IPS-15b (cell line): ENCODE data around the gene RAPGEF6.

Experiments used
- H3K27me3 ChIP-seq: one replicate; pipeline ENCODE4 v1.6.1; 2013; ENCODE audit warnings: low read length; ENCODE audit not compliant: control insufficient read depth, insufficient read depth
- H3K36me3 ChIP-seq: one replicate; pipeline ENCODE4 v1.6.1; 2013; ENCODE audit warnings: low read length; ENCODE audit not compliant: control insufficient read depth, insufficient read depth
- H3K4me1 ChIP-seq: one replicate; pipeline ENCODE4 v1.6.1; 2013; ENCODE audit warnings: mild to moderate bottlenecking, low read length; ENCODE audit not compliant: control insufficient read depth, insufficient read depth
- H3K4me3 ChIP-seq: one replicate; pipeline ENCODE4 v1.5.1; 2013; ENCODE audit warnings: low read depth, low read length
- H3K9ac ChIP-seq: one replicate; pipeline ENCODE4 v1.6.1; 2013; ENCODE audit warnings: low read depth, mild to moderate bottlenecking, low read length
- H3K9me3 ChIP-seq: one replicate; pipeline ENCODE4 v1.6.1; 2013; ENCODE audit warnings: mild to moderate bottlenecking, low read length; ENCODE audit not compliant: control insufficient read depth, insufficient read depth

The RAPGEF6 gene

DNA sequence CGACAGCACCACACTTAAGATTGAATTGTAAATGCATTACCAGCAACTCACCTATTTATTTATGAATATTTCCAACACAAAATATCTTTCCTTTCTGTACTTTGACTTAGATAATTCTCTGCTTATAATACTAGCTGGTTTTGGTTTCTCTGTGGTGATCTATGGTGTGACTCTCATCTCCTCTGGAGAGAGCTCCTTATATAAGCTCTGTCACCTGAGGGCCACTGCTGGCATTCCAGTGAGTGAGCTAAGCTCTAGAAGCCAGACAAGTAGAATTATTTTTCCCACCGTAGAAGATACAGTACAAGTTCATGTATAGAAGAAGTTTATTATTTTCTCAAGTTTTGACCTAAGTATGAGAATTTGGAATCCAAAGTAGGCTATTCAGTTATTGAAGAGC lies 259.7 kb downstream of the RAPGEF6 start:
- Histone ChIP-seq H3K9me3 (no peaks in the 10 kb centered on the region), H3K4me3 (no peak overlapping the region), H3K36me3 (no peaks in the 10 kb centered on the region), H3K9ac (no peak overlapping the region), H3K4me1 (no peaks in the 10 kb centered on the region), H3K27me3 (no peaks in the 10 kb centered on the region)
